ENCODE results near the gene TRAF5.

DNA sequence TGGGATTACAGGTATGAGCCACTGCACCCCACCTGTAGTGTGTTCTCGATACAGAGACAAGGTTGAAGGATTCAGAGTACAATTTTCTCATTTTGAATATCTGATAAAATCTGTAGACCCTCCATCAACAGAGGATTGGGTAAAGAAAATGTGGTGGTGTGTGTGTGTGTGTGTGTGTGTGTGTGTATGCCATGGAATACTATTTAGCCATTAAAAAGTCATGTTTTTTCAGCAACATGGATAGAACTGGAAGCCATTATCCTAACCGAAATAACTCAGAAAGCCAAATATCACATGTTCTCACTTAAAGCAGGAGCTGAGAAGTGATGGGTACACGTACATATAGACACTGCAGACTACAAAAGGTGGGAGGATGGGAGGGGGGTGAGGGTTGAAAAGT, 57.9 kb downstream of the TRAF5 start:
- TF ChIP-seq, protein P1, sequence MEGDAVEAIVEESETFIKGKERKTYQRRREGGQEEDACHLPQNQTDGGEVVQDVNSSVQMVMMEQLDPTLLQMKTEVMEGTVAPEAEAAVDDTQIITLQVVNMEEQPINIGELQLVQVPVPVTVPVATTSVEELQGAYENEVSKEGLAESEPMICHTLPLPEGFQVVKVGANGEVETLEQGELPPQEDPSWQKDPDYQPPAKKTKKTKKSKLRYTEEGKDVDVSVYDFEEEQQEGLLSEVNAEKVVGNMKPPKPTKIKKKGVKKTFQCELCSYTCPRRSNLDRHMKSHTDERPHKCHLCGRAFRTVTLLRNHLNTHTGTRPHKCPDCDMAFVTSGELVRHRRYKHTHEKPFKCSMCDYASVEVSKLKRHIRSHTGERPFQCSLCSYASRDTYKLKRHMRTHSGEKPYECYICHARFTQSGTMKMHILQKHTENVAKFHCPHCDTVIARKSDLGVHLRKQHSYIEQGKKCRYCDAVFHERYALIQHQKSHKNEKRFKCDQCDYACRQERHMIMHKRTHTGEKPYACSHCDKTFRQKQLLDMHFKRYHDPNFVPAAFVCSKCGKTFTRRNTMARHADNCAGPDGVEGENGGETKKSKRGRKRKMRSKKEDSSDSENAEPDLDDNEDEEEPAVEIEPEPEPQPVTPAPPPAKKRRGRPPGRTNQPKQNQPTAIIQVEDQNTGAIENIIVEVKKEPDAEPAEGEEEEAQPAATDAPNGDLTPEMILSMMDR (IDR thresholded peaks at IDR 0.05) = no peak
- no peak for TF ChIP-seq POLR2A (IDR thresholded peaks at IDR 0.05)
